ENCODE measurements around the gene NRAP.

- TF ChIP-seq POLR2A (IDR thresholded peaks at IDR 0.05) (no peak), EP300 (IDR thresholded peaks at IDR 0.05) (no peak), CTCF (IDR thresholded peaks at IDR 0.05) (no peak), POLR2AphosphoS5 (IDR thresholded peaks at IDR 0.05) (no peak)
Measured at GRCh38 chr10:113646336-113647201, 17.3 kb downstream of the NRAP start.

Data from suprapubic skin (tissue), 4 donors.